Right lobe of liver (tissue), 4 donors: ENCODE measurements around the gene KRT40.

Experiments used
- CTCF ChIP-seq, 4 donors: fragments of 200-600 bp in 3 of 4; fragments of 450-650 bp in 1 of 4; IDR thresholded peaks; one replicate each; pipeline versions ENCODE4 v1.5.1 to v1.8.0; 2016 to 2022; ENCODE audit warnings: antibody characterized with exemption in 4 of 4, mild to moderate bottlenecking in 2 of 4
- POLR2A ChIP-seq: fragments of 450-650 bp; IDR thresholded peaks from one replicate; pipeline ENCODE4 v1.6.1; 2017; ENCODE audit warnings: antibody characterized with exemption, mild to moderate bottlenecking
- donor health status: DM: no; HTN: no; CAD: no.
- donor health status: DM: no; HTN: no; CAD: no.
- donor health status: DM: no; HTN: yes; CAD: no.

DNA sequence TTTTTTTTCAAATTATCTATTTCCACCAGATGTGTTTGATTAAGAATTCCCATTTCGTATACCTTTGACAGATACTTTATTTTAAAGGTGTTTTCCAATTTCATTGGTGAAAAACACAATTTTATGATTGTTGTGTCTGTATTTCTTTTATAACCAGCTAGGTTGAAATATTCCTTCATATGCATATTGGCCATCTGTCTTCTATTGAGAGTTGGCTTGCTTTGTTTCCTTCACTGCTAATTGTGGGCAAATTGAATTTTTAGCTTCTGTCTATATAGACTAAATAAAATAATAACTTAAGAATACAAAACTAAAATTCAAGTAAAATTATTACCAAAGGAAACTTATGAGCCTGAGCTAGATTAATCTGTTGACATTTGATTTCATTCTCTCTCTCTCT lies 11.0 kb upstream of the KRT40 start:
- TF ChIP-seq CTCF (IDR thresholded peaks at IDR 0.05) (no peak), POLR2A (no peak)
